GM21515 (cell line): ENCODE data around the gene DOCK7.
"Not testable (repeated sequence)": the region's sequence is repeated elsewhere in the genome, so short reads cannot be mapped to it uniquely, and the experiment has no call there.

Experiments used
- ATAC-seq: cut with Tn5 transposase; IDR thresholded peaks from one replicate; pipeline ENCODE4 v1.9.1; 2021; ENCODE audit not compliant: unreplicated experiment

DOCK7 gene

DNA sequence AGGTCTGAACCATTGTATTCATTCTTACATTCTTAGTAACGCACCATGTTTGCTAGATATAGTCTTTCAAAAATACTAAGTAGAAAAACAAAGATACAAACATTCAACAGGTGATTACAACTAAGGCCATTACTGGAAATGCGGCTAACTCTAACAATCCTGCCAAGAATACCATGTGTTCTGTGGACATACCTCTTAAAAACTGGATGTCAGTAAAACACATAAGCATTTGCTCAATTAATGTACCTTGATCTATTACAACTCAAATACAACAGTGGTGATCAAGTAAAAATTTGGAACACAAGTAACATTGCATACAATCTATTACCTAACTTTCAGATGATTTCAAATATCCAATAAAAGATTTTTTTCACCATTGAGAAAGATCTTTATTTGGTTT is 75.4 kb downstream of the DOCK7 start:
- ATAC-seq: no peak

DNA sequence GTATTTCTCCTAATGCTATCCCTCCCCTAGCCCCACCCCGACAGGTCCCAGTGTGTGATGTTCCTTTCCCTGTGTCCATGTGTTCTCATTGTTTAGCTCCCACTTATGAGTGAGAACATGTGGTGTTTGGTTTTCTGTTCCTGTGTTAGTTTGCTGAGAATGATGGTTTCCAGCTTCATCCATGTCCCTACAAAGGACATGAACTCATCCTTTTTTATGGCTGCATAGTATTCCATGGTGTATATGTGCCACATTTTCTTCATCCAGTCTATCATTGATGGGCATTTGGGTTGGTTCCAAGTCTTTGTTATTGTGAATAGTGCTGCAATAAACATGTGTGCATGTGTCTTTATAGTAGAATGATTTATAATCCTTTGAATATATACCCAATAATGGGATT is 77.6 kb downstream of the DOCK7 start:
- ATAC-seq: not testable (repeated sequence)

DNA sequence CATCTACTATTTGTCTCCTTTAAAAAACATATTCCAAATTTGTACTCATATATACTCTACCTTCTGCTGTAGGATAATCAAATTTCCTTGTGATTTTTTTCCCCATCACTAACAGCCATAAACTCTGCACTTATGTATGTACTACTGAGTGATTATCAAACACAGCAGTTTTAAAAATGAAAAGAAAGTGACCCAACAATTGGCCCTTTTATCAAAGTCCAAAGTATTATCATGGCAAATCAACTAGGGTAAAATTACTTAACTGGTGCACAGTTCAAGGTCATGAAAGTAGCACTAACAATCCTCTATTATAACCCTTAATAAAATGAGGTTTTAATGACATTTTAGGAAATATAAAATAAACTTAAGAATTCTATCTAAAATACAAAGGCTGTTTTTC is 79.3 kb downstream of the DOCK7 start:
- ATAC-seq: no peak

DNA sequence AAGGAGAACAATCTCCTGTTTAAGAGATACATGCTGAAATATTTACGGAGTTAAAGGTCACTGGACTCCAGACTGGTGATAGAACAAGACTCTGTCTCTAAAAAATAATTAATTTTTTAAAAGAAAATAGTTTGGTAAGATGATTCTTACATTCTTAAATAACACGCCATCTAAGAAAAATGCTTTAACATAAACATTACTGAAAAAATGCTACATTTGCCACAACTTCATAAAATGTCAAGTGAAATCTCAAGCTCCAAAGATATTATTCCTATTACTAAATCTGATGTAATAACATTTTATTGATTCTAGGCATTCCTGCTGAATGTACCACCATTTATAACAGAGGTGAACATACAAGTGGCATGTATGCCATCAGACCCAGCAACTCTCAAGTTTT is 86.7 kb downstream of the DOCK7 start:
- ATAC-seq: no peak

DNA sequence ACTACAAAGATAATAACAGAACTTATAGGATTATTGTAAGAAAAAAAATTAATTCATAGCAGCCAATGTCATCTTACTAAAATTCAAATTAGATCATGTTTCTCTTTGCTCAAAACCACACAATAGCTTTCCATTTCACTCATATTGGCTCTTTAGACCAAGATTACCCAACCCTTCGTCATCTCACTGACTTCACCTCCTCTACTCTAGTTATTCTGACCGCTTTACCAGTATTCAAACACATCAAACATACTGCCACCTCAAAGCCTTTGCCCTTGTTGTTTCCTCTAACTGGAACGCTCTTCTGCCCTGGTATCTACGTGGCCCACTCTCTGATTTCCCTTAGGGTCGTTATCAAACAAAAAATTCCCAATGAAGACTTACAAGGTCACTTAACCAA is 89.1 kb downstream of the DOCK7 start:
- no peak for ATAC-seq

DNA sequence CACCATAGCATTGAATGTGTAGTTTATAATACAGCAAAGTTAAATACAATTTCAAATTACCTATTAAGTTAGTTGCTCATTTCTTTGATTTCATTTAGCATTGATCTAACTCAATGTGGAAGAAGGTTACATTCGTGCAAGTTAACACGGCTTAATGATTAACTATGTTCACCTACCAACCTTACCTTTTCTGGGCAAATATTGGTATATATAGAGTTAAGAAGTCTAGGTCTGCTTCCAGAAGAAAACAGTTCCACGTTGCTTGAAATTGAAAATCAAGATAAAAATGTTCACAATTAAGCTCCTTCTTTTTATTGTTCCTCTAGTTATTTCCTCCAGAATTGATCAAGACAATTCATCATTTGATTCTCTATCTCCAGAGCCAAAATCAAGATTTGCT is 90.9 kb downstream of the DOCK7 start, which contains the start of gene ANGPTL3:
ANGPTL3 (plus strand) TSS at position 240 of the 400 bp plus-strand sequence; CDS start at position 287, 47 bp downstream.
- ATAC-seq: no peak

DNA sequence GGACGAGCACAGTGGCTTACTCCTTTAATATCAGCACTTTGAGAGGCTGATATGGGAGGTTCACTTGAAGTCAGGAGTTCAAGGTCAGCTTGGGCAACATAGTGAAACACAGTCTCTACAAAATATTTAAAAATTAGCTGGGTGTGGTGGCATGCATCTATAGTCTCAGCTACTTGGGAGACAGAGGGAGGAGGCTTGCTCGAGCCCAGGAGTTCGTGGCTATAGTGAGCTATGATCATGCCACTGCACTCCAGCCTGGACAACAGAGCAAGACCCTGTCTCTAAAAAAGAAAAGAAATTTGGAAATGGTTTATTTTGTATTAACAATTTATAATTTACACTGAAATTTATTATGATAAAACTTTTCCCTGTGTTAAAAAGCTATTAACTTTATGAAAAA is 92.5 kb downstream of the DOCK7 start:
- no peak for ATAC-seq

DNA sequence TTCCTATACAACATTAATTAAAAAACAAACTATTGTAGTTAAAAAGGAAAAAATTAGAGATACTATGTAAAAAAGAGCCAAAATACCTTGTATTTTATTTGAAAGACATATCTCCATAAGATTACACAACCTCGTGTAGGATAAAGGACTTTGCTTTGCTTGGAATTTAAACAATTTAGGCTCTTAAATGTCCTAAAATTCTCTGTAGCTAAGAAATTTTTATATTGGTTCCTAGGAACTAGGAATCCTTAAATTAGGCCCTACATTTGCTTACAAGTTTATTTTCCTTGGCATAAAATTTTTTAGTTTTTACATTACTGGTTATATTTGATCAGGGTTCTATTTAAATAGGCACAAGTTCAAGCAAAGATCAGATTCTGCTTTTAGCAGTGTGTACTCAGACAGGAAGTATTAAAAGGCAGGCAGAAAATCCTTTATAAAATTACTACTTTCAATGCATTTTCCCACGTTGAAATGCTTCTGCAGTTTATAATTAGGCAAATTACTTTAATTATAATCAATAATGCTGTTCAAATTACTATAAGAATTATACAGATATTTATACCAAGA is 94.3 kb downstream of the DOCK7 start:
- no peak for ATAC-seq

DNA sequence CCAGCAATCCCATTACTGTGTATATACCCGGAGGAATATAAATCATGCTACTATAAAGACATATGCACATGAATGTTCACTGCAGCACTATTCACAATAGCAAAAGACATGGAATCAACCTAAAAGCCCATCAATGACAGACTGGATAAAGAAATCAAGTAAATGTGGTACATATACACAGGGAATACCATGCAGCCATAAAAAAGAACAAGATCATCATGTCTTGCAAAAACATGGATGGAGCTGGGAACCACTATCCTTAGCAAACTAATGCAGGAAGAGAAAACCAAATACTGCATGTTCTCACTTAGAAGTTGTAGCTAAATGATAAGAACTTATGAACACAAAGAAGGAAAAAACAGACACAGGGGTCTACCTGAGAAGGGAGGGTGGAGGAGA is 97.2 kb downstream of the DOCK7 start:
- ATAC-seq: no peak

DNA sequence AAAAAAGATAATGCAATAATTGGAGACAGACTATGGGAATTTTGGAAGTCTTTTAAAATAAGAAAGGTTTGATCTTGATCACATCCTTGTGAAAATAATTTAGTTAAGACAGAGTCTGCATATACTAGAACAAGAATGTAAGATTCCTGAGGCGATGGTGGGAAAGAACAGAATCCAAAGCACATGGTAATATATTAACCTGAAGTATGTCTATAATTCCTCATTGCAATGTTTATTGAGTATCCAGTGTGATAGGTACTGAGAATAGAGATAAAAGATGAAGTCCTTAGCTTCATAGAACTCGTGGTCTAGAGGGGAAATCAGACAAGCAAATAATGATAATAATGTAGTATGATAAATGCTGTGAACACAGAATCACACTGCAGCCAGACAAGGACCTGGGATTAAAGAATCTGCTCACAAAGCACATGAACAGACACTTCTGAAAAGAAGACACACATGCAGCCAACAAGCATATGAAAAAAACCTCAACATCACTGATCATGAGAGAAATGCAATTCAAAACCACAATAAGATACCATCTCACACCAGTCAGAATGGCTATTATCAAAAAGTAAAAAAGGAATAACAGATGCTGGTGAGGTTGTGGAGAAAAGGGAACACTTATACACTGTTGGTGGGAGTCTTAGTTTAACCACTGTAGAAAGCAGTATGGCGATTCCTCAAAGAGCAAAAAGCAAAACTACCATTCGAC is 97.8 kb downstream of the DOCK7 start:
- ATAC-seq: no peak

DNA sequence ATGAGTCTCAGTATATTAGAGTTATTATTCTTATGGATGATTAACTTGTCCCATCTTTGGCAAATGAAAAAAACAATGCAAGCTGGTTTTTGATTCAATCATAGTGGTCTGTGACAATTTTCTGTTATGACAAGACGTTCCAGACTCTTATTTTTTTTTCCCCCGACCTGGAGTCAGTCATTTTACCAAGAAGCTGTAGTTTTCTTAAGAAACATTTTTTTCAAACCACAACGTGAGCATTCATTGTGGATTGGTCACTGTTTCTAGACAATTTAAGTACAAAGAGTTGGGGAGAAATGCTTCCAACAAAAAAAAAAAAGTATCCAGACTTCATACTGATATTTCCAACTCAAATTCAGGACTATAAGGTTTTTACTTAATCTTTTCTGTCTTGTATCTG is 98.9 kb downstream of the DOCK7 start:
- no peak for ATAC-seq

DNA sequence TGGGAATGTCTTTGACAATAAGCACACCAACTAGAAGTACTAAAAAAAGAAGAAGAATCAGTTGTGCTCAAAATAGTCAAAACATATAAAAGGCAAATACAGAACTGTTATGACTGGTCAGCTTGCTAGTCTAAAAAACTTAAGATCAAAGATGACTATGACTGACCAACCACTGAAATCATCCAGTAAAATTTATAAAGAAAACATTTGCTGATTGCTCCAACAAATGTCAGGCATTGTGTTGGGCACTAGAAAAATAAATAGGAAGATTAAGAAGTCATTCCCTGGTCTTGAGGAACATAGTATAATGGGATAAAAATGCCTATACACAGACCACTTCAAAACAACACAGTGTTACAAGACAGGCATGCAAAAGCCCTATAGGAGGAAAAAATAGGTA is 100.2 kb downstream of the DOCK7 start:
- no peak for ATAC-seq

DNA sequence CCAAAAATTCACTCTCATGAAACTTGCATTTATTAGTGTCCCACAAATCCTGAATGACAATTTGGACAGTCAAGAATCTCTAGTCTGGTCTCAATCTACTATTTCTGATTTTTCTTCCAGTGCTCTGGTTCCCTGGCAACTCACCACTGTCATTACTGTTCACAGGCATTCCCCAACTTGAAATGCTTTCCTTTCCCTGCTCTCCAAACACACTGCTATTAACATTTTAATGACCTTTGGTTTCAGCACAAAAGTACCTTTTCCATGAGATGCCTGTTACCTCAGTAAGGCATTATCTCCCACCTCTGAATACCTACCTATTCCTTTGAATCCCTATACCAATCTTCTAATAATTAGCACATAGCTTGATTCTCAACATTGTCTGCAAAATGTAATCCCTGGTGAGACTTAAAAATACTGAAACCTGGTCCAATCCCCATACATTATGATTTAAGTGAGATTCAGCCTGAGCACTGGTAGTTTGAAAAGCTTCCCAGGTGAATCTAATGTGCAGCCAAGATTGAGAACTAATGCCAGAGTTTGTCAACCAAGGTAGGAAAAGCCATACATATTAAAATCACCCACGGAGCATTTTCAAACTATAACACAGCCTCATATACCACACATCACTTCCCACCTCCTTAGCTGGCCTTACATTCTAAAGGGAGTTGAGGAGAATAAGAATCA is 102.6 kb downstream of the DOCK7 start:
- no peak for ATAC-seq

DNA sequence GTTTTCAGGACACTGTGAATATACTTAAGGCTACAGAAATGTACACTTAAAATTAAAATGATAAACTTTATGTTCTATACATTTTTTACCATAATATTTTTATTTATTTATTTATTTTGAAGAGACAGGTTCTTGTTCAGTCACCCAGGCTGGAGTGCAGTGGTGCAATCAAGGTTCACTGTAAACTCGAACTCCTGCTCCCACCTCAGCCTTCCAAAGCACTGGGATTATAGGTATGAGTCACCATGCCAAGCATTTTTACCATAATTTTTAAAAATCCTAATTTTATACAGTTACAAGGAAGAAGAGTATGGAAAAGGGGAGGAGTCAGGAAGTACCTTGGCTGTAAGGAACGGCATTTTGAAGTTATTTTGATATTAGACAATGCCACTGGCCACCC is 114.5 kb downstream of the DOCK7 start:
- no peak for ATAC-seq

DNA sequence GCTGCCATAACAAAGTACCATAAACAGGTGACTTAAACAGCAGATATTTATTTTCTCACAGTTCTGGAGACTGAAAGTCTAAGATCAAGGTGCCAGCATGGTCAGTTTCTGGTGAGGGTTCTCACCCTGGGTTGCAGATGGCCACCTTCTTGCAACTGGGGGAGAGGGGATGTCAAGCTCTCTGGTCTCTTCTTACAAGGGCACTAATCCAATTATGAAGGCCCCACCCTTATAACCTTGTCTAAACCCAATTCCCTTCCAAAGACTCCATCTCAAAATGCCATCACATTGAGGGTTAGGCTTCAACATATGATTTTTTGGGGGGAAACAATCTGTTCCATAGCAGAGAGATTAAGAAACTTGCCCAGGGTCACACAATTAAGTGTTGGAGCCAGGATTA is 115.7 kb downstream of the DOCK7 start:
- ATAC-seq: no peak

DNA sequence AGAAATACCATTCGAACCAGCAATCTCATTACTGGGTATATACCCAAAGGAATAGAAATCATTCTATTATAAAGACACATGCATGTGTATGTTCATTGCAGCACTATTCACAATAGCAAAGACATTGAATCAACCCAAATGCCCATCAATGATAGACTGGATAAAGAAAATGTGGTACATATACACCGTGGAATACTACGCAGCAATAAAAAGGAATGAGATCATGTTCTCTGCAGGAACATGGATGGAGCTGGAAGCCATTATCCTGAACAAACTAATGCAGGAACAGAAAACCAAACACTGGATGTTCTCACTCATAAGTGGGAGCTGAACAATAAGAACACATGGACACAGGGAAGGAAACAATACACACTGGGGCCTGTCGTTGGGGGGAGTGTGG is 116.7 kb downstream of the DOCK7 start:
- ATAC-seq: not testable (repeated sequence)

DNA sequence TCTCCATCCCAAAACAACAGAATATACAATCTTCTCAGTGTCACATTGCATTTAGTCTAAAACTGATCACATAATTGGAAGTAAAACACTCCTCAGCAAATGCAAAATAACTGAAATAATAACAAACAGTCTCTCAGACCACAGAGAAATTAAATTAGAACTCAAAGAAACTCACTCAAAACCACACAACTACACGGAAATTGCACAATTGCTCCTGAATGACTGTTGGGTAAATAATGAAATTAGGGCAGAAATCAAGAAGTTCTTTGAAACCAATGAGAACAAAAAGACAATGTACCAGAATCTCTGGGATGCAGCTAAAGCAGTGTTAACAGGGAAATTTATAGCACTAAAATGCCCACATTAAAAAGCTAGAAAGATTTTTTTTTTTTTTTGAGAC is 120.3 kb downstream of the DOCK7 start:
- ATAC-seq: not testable (repeated sequence)

DNA sequence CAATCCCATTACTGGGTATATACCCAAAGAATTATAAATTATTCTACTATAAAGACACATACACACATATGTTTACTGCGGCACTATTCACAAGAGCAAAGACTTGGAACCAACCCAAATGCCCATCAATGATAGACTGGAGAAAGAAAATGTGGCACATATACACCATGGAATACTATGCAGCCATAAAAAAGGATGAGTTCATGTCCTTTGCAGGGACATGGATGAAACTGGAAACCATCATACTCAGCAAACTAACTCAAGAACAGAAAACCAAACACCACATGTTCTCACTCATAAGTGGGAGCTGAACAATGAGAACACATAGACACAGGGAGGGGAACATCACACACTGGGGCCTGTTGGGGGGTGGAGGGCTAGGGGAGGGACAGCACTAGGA is 121.0 kb downstream of the DOCK7 start:
- ATAC-seq: not testable (repeated sequence)

DNA sequence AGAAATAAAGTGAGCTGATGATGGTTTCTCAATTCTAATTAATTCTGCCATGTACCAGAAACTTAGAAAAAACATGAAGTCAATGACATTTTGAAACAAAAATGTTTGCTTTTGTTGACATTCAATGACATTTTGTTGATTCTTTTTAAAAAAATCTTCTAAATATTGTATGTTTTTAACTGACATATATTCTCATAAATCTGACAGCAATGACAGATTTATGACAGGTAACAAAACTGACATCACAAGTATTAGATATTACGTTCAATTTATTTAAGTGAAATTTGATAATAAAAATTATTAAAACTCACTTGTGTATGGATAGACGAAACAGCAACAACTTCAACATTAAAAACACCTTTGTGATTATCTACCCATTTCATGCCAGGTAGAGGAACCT is 126.9 kb downstream of the DOCK7 start:
- no peak for ATAC-seq

DNA sequence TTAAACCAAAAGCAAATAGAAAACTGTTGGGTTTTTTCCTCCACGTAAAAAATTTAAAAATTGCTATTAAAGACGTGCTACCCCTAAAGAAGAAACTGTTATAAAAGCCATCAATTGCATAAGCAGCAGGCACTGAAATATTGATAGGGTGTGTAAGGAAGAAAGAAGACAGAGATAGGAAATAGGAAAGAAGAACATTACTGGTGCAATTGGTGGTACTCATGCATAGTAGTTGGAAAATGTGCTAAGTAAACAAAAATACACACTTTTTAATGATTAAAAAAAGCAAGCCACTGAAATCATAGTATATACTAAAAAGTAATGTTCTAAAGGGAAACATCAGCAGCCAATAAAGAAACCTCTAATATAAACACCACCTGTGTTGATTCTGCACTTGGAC is 143.6 kb downstream of the DOCK7 start:
- ATAC-seq: no peak

DNA sequence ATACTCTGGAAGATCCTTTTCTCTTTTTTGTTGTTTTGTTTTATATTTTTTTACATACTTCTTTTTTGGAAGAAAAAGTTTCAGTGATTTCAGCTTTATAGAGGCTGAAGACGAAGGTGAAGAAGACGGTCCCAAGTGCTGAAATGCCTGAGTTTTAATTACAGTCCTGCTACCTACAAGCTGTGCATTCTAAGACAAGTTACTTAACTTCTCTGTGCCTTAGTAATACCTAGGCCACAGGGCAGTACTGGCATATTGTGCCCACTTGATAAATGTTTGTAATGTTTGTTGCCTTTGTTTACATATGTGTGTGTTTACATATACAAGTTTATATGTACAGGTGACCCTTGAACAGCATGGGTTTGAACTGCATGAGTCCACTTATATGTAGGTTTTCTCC is 147.1 kb downstream of the DOCK7 start:
- no peak for ATAC-seq

DNA sequence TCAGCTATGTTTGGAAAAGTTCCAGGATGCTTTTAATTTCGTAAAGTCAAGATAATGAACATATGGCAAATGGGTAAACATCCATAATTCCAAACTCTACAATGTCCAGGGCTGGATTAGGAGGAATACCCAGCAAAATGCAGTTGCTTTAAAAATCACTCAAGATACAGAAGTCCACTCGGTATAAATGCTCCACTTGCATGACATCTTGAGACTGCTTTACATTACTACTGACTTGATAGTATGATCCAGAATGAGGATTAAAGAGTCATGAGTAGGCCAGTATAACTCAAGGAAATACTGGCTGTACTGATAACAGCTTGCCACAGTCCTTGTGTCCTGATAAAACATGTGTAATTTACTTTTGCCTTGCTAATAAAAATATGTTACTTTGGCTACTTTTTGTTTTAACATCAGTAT is 149.1 kb downstream of the DOCK7 start:
- no peak for ATAC-seq
